ENCODE results near the gene TTLL10. TPM values are rescaled to one million over a fixed set of nuclear protein-coding genes. Genes with fewer than 3 reads are reported as not detected.
A peak's percentile ranks its signal among the peaks of the same experiment; 100 is the strongest.

TTLL10 gene
- total RNA-seq, 1 donor from 2014 or later, result not detected

GRCh38 chr1:1219341-1219740, 45.7 kb downstream of the TTLL10 start:
- DNase-seq (ENCODE audit: low read depth, low spot score), result no peak

- DNase-seq (ENCODE audit: low read depth, low spot score), result no peak
Observed at GRCh38 chr1:1220197-1220596, 46.5 kb downstream of the TTLL10 start.

GRCh38 chr1:1221887-1222574, 48.4 kb downstream of the TTLL10 start:
- no peak for DNase-seq (ENCODE audit: low read depth, low spot score)

GRCh38 chr1:1222575-1223225, 49.0 kb downstream of the TTLL10 start:
- DNase-seq (ENCODE audit: low read depth, low spot score), result no peak

GRCh38 chr1:1223321-1223720, 49.6 kb downstream of the TTLL10 start:
- DNase-seq (ENCODE audit: low read depth, low spot score), result no peak

- no peak for DNase-seq (ENCODE audit: low read depth, low spot score)
Observed at GRCh38 chr1:1223891-1224290, 50.2 kb downstream of the TTLL10 start.

- no peak for DNase-seq (ENCODE audit: low read depth, low spot score)
Observed at GRCh38 chr1:1225238-1225845, 51.7 kb downstream of the TTLL10 start.

- DNase-seq (ENCODE audit: low read depth, low spot score), result no peak
Observed at GRCh38 chr1:1225913-1226312, 52.2 kb downstream of the TTLL10 start.

- DNase-seq (ENCODE audit: low read depth, low spot score), result no peak
Observed at GRCh38 chr1:1226566-1227362, 53.1 kb downstream of the TTLL10 start.

GRCh38 chr1:1227386-1227785, 53.7 kb downstream of the TTLL10 start:
- no peak for DNase-seq (ENCODE audit: low read depth, low spot score)

GRCh38 chr1:1228187-1228586, 54.5 kb downstream of the TTLL10 start:
- no peak for DNase-seq (ENCODE audit: low read depth, low spot score)

GRCh38 chr1:1228596-1229321, 55.1 kb downstream of the TTLL10 start:
- DNase-seq (ENCODE audit: low read depth, low spot score), result no peak

- no peak for DNase-seq (ENCODE audit: low read depth, low spot score)
Observed at GRCh38 chr1:1229770-1230169, 56.1 kb downstream of the TTLL10 start.

GRCh38 chr1:1230656-1231399, 57.1 kb downstream of the TTLL10 start:
- DNase-seq (ENCODE audit: low read depth, low spot score), result peak; percentile 30

GRCh38 chr1:1231400-1232207, 57.9 kb downstream of the TTLL10 start, which contains the start of gene SDF4:
Gene SDF4, minus strand, starts transcription at chr1:1232001. Its CDS starts 3,229 bp downstream, at chr1:1228772.
- DNase-seq (ENCODE audit: low read depth, low spot score), result peak; percentile 82

- DNase-seq (ENCODE audit: low read depth, low spot score), result no peak
Observed at GRCh38 chr1:1232208-1232795, 58.6 kb downstream of the TTLL10 start, which contains the start of gene B3GALT6. Gene B3GALT6, plus strand, starts transcription at chr1:1232237. Its CDS starts 42 bp downstream, at chr1:1232279.

- DNase-seq (ENCODE audit: low read depth, low spot score), result no peak
Observed at GRCh38 chr1:1232796-1233566, 59.3 kb downstream of the TTLL10 start.

- no peak for DNase-seq (ENCODE audit: low read depth, low spot score)
Observed at GRCh38 chr1:1233567-1233892, 59.9 kb downstream of the TTLL10 start.
